Endodermal cell (in vitro differentiated cells): ENCODE measurements around the gene OCEL1. TPM values are rescaled to one million over a fixed set of nuclear protein-coding genes. Genes with fewer than 3 reads are reported as not detected.

ENCODE experiments used
- DNase-seq: peaks from one replicate; pipeline ENCODE4 v3.0.0-alpha.2; 2017
- H3K27ac ChIP-seq: 2 replicates; pipeline ENCODE4 v1.5.1; 2013; ENCODE audit warnings: mild to moderate bottlenecking, low read depth, low read length, moderate library complexity
- H3K27me3 ChIP-seq: 2 replicates; pipeline ENCODE4 v1.6.1; 2013; ENCODE audit warnings: mild to moderate bottlenecking, low read length, moderate library complexity; ENCODE audit not compliant: insufficient read depth, control insufficient read depth, poor library complexity, severe bottlenecking
- H3K36me3 ChIP-seq: 2 replicates; pipeline ENCODE4 v1.7.0; 2013; ENCODE audit warnings: mild to moderate bottlenecking, low read length, moderate library complexity; ENCODE audit not compliant: control insufficient read depth, insufficient read depth
- H3K4me1 ChIP-seq: one replicate; pipeline ENCODE4 v1.7.0; 2013; ENCODE audit warnings: low read length; ENCODE audit not compliant: control insufficient read depth, insufficient read depth
- H3K4me3 ChIP-seq: 2 replicates; pipeline ENCODE4 v1.5.1; 2013; ENCODE audit warnings: mild to moderate bottlenecking, low read length, moderate library complexity
- H3K9ac ChIP-seq: 2 replicates; pipeline ENCODE4 v1.6.1; 2013; ENCODE audit warnings: mild to moderate bottlenecking, low read length, moderate library complexity; ENCODE audit not compliant: poor library complexity, severe bottlenecking; ENCODE audit errors: extremely low read depth
- H3K9me3 ChIP-seq: 2 replicates; pipeline ENCODE4 v1.6.1; 2013; ENCODE audit warnings: mild to moderate bottlenecking, low read length, moderate library complexity; ENCODE audit not compliant: control insufficient read depth
- H3K27ac Mint-ChIP-seq: 2 replicates; pipeline ENCODE4 v1.8.0; 2020; ENCODE audit warnings: mixed read lengths
- H3K27me3 Mint-ChIP-seq: 2 replicates; pipeline ENCODE4 v1.8.0; 2021; ENCODE audit warnings: mild to moderate bottlenecking, mixed read lengths; ENCODE audit not compliant: insufficient read depth
- H3K36me3 Mint-ChIP-seq: 2 replicates; pipeline ENCODE4 v1.8.0; 2020; ENCODE audit warnings: low read depth, mixed read lengths
- H3K4me1 Mint-ChIP-seq: 2 replicates; pipeline ENCODE4 v1.8.0; 2020; ENCODE audit warnings: mixed read lengths
- H3K4me3 Mint-ChIP-seq: 2 replicates; pipeline ENCODE4 v1.8.0; 2020; ENCODE audit warnings: mild to moderate bottlenecking, moderate library complexity, mixed read lengths
- H3K9me3 Mint-ChIP-seq: 2 replicates; pipeline ENCODE4 v1.8.0; 2020; ENCODE audit warnings: mild to moderate bottlenecking, mixed read lengths
- CTCF ChIP-seq: fragments of 200-600 bp; sonication (generic); conservative IDR thresholded peaks from 2 replicates; pipeline ENCODE4 v1.5.0; 2021; ENCODE audit warnings: antibody characterized with exemption, mild to moderate bottlenecking
- WGBS, 2 experiments: methylation state at CpG; one replicate each; pipeline versions ENCODE4 v1.1.5 to v1.1.7; 2013; ENCODE audit warnings: missing lambda C conversion rate in 2 of 2, mixed read lengths in 1 of 2; ENCODE audit not compliant: insufficient coverage in 1 of 2, insufficient read length in 1 of 2; 5-methylcytosine and 5-hydroxymethylcytosine counted together
- total RNA-seq, 2 donors: library from RNA; stranded (reverse); fragmentation: NEBNext Ultra II Directional in 1 of 2; extraction: Animal tissue kit (Norgen Biotek cat#: 25700) in 1 of 2; gene quantifications; 2 replicates in 1 of 2; 3 replicates in 1 of 2; pipeline ENCODE4 v1.2.1, GENCODE V29; 2021

Gene OCEL1
- total RNA-seq, 2 donors from 2014 or later = 23.1 to 29.1 TPM

GRCh38 chr19:17255150-17255621 lies 29.2 kb downstream of the OCEL1 start:
- Mint-ChIP-seq H3K36me3 (peaks cover 8% of the 10 kb centered on the region), H3K4me1 (no peaks in the 10 kb centered on the region), H3K9me3 (no peaks in the 10 kb centered on the region), H3K4me3 (no peak overlapping the region), H3K27ac (no peak overlapping the region), H3K27me3 (no peaks in the 10 kb centered on the region)
- WGBS, 2 experiments = 91 to 93% methylated on average over 8 to 18 of the region's 18 CpGs
- no peaks in the 10 kb centered on the region for H3K4me1 ChIP-seq
- H3K36me3 ChIP-seq = no peaks in the 10 kb centered on the region
- no peak for TF ChIP-seq CTCF
- H3K9ac ChIP-seq = no peak overlapping the region
- H3K27me3 ChIP-seq = no peaks in the 10 kb centered on the region
- H3K9me3 ChIP-seq = no peaks in the 10 kb centered on the region
- peak; percentile 64 for DNase-seq
- H3K4me3 ChIP-seq = no peak overlapping the region
- H3K27ac ChIP-seq = no peak overlapping the region

- Mint-ChIP-seq H3K27me3 (no peaks in the 10 kb centered on the region), H3K36me3 (peaks cover 6% of the 10 kb centered on the region), H3K4me3 (no peak overlapping the region), H3K27ac (no peak overlapping the region), H3K9me3 (no peaks in the 10 kb centered on the region), H3K4me1 (no peaks in the 10 kb centered on the region)
- H3K9ac ChIP-seq = no peak overlapping the region
- no peaks in the 10 kb centered on the region for H3K9me3 ChIP-seq
- TF ChIP-seq CTCF = no peak
- no peaks in the 10 kb centered on the region for H3K36me3 ChIP-seq
- H3K4me3 ChIP-seq = no peak overlapping the region
- 87 to 97% methylated on average over 3 of the region's 3 CpGs for WGBS, 2 experiments
- H3K27me3 ChIP-seq = no peaks in the 10 kb centered on the region
- DNase-seq = no peak
- H3K27ac ChIP-seq = no peak overlapping the region
- H3K4me1 ChIP-seq = no peaks in the 10 kb centered on the region
These were observed 30.1 kb downstream of the OCEL1 start for GRCh38 chr19:17256130-17256529.

GRCh38 chr19:17259118-17259780 lies 33.2 kb downstream of the OCEL1 start:
- DNase-seq = no peak
- 95 to 100% methylated on average over 4 to 9 of the region's 9 CpGs for WGBS, 2 experiments
- Histone ChIP-seq H3K9me3 (no peaks in the 10 kb centered on the region), H3K9ac (no peak overlapping the region), H3K4me1 (no peaks in the 10 kb centered on the region), H3K27me3 (no peaks in the 10 kb centered on the region), H3K4me3 (no peak overlapping the region), H3K36me3 (no peaks in the 10 kb centered on the region), H3K27ac (no peak overlapping the region)
- H3K36me3 Mint-ChIP-seq = peaks cover 6% of the 10 kb centered on the region
- no peak for TF ChIP-seq CTCF
- H3K4me3 Mint-ChIP-seq = no peak overlapping the region
- no peaks in the 10 kb centered on the region for H3K9me3 Mint-ChIP-seq
- H3K27me3 Mint-ChIP-seq = no peaks in the 10 kb centered on the region
- no peaks in the 10 kb centered on the region for H3K4me1 Mint-ChIP-seq
- no peak overlapping the region for H3K27ac Mint-ChIP-seq
